Bronchial epithelial cell (primary cell): ENCODE measurements around the gene RNF148. TPM values are rescaled to one million over a fixed set of nuclear protein-coding genes. Genes with fewer than 3 reads are reported as not detected.

Source experiments
- DNase-seq: peaks from one replicate; pipeline ENCODE4 v3.0.0-alpha.2; 2010; ENCODE audit warnings: low read depth
- FAIRE-seq: peaks from 2 replicates; lab custom pipeline; 2011; peaks lifted over from hg19 to GRCh38; lab: Jason Lieb, UNC
- H3K27me3 ChIP-seq: 2 replicates; pipeline ENCODE4 v1.5.1; 2011; ENCODE audit warnings: low read length; ENCODE audit not compliant: control insufficient read depth, insufficient read depth
- H3K36me3 ChIP-seq: 2 replicates; pipeline ENCODE4 v1.5.1; 2011; ENCODE audit warnings: low read length; ENCODE audit not compliant: control insufficient read depth, insufficient read depth
- H3K4me3 ChIP-seq: 2 replicates; pipeline ENCODE4 v1.5.1; 2011; ENCODE audit warnings: mild to moderate bottlenecking, low read depth, low read length, control low read depth
- CTCF ChIP-seq: IDR thresholded peaks from 2 replicates; pipeline ENCODE4 v1.5.1; 2011; ENCODE audit warnings: mild to moderate bottlenecking, moderate library complexity, low read length, control low read depth, inconsistent platforms; ENCODE audit not compliant: insufficient read depth, severe bottlenecking
- total RNA-seq: library from RNA; depleted of rRNA; stranded (reverse); fragments of >200 nt; gene quantifications from 2 replicates; pipeline ENCODE4 v1.2.1, GENCODE V29; 2014

The RNF148 gene
- total RNA-seq, 1 donor from 2014 or later = 0.26 TPM

DNA sequence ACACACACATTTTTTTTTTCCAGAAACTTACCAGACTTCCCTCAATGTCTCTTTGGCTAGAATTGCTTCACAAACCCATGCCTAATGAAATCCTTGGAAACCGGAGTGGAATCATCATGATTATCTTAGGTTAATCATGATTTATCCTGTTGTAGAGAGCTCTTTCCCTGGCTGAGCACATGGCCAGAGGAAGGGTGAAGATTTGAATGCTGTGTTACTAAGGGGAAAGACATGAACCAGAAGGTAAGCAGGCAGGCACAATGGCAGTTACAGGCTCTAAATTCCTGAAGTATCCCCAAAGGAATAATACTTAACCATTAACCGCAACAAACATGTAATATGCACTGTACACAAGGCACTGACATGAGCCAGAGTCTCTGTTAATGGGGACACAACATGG, 4.1 kb upstream of the RNF148 start:
- DNase-seq (no peak), FAIRE-seq (no peak)
- Histone ChIP-seq H3K4me3 (no peak overlapping the region), H3K27me3 (no peaks in the 10 kb centered on the region), H3K36me3 (no peaks in the 10 kb centered on the region)
- no peak for TF ChIP-seq CTCF

- TF ChIP-seq CTCF = no peak
- H3K4me3 ChIP-seq = no peak within 1 kb of the TSS
- no peaks in the 10 kb centered on the region for H3K27me3 ChIP-seq
- no peaks in the 10 kb centered on the region for H3K36me3 ChIP-seq
- DNase-seq (no peak), FAIRE-seq (no peak)
These were observed 3.7 kb downstream of the RNF148 start, which contains the start of gene RNF133 for GRCh38 chr7:122699017-122699416. TSS of gene RNF133 (minus strand) at chr7:122699117. CDS start at chr7:122698918, 199 bp downstream.

GRCh38 chr7:122695816-122696215, 6.9 kb downstream of the RNF148 start:
- H3K4me3 ChIP-seq = no peak overlapping the region
- FAIRE-seq = no peak
- no peak for TF ChIP-seq CTCF
- no peak for DNase-seq
- no peaks in the 10 kb centered on the region for H3K36me3 ChIP-seq
- no peaks in the 10 kb centered on the region for H3K27me3 ChIP-seq

- no peak for TF ChIP-seq CTCF
- H3K36me3 ChIP-seq = no peaks in the 10 kb centered on the region
- FAIRE-seq = no peak
These were observed 8.0 kb downstream of the RNF148 start for GRCh38 chr7:122694697-122695096.

GRCh38 chr7:122692769-122693309, 9.9 kb downstream of the RNF148 start:
- Histone ChIP-seq H3K27me3 (no peaks in the 10 kb centered on the region), H3K36me3 (no peaks in the 10 kb centered on the region), H3K4me3 (no peak overlapping the region)
- no peak for TF ChIP-seq CTCF
- DNase-seq (no peak), FAIRE-seq (no peak)

More at GRCh38 chr7:122694697-122695096, 8.0 kb downstream of the RNF148 start:
- no peak for DNase-seq
- Histone ChIP-seq H3K4me3 (no peak overlapping the region), H3K27me3 (no peaks in the 10 kb centered on the region)

GRCh38 chr7:122691569-122692235, 11.0 kb downstream of the RNF148 start:
- Histone ChIP-seq H3K27me3 (no peaks in the 10 kb centered on the region), H3K4me3 (no peak overlapping the region), H3K36me3 (no peaks in the 10 kb centered on the region)
- FAIRE-seq (no peak), DNase-seq (no peak)
- no peak for TF ChIP-seq CTCF
